ENCODE data around the gene FBXW11.
"Not testable (repeated sequence)": the region's sequence is repeated elsewhere in the genome, so short reads cannot be mapped to it uniquely, and the experiment has no call there.

Gene FBXW11

GRCh38 chr5:171951218-171951617 lies 55.2 kb downstream of the FBXW11 start:
- no peak for DNase-seq

- DNase-seq = no peak
These were observed 60.2 kb downstream of the FBXW11 start for GRCh38 chr5:171946000-171946781.

- no peak for DNase-seq
These were observed 61.0 kb downstream of the FBXW11 start for GRCh38 chr5:171945476-171945875.

GRCh38 chr5:171945066-171945465 lies 61.4 kb downstream of the FBXW11 start:
- no peak for DNase-seq

- DNase-seq = not testable (repeated sequence)
These were observed 64.3 kb downstream of the FBXW11 start for GRCh38 chr5:171942112-171942516.

GRCh38 chr5:171941675-171942074 lies 64.8 kb downstream of the FBXW11 start:
- not testable (repeated sequence) for DNase-seq

GRCh38 chr5:171941275-171941674 lies 65.2 kb downstream of the FBXW11 start:
- DNase-seq = not testable (repeated sequence)

- DNase-seq = no peak
These were observed 66.5 kb downstream of the FBXW11 start for GRCh38 chr5:171939951-171940350.

- no peak for DNase-seq
These were observed 68.1 kb downstream of the FBXW11 start for GRCh38 chr5:171938358-171938757.

- no peak for DNase-seq
These were observed 69.1 kb downstream of the FBXW11 start for GRCh38 chr5:171937351-171937750.

- no peak for DNase-seq
These were observed 71.9 kb downstream of the FBXW11 start for GRCh38 chr5:171934586-171934985.

GRCh38 chr5:171931163-171931562 lies 75.3 kb downstream of the FBXW11 start:
- DNase-seq = no peak

- DNase-seq = no peak
These were observed 79.0 kb downstream of the FBXW11 start for GRCh38 chr5:171927345-171927941.

GRCh38 chr5:171926311-171926710 lies 80.1 kb downstream of the FBXW11 start:
- no peak for DNase-seq

GRCh38 chr5:171924493-171925122 lies 81.8 kb downstream of the FBXW11 start:
- no peak for DNase-seq

GRCh38 chr5:171920765-171921391 lies 85.6 kb downstream of the FBXW11 start:
- DNase-seq = no peak

- not testable (repeated sequence) for DNase-seq
These were observed 90.7 kb downstream of the FBXW11 start for GRCh38 chr5:171915700-171916099.

- DNase-seq = no peak
These were observed 91.6 kb downstream of the FBXW11 start for GRCh38 chr5:171914726-171915338.

- DNase-seq = no peak
These were observed 92.5 kb downstream of the FBXW11 start for GRCh38 chr5:171913987-171914273.

GRCh38 chr5:171911152-171911551 lies 95.3 kb downstream of the FBXW11 start:
- DNase-seq = no peak

GRCh38 chr5:171908638-171909037 lies 97.8 kb downstream of the FBXW11 start:
- no peak for DNase-seq

GRCh38 chr5:171907725-171908343 lies 98.6 kb downstream of the FBXW11 start:
- DNase-seq = no peak

Data from NCI-H1436 treated with DMSO at 0.1 percent for 48 hours (cell line).